Right ventricle myocardium superior (tissue), 1 donor: Measurements from ENCODE around the gene CYP2R1. TPM values are rescaled to one million over a fixed set of nuclear protein-coding genes. Genes with fewer than 3 reads are reported as not detected.

Source experiments
- ATAC-seq: fragments of 200-7000 bp; cut with Tn5 transposase; one replicate; pipeline ENCODE4 v1.9.1; 2020; ENCODE audit warnings: mild to moderate bottlenecking; ENCODE audit not compliant: poor library complexity
- DNase-seq: peaks from one replicate; pipeline ENCODE4 v3.0.0-alpha.2; 2020
- intact Hi-C: fragments of 100-400 bp; cut with DNase I; formaldehyde crosslinking; loops from one replicate; pipeline ENCODE4 v1.11.2; 2022
- total RNA-seq: library from RNA; stranded (reverse); fragmentation: NEBNext Ultra II Directional; extraction: Animal tissue kit (Norgen Biotek cat#: 25700); gene quantifications from one replicate; pipeline ENCODE4 v1.2.1, GENCODE V29; 2021
- donor health status: DM: no; HTN: yes; CAD: no; lungs with severe emphysema.

The CYP2R1 gene
- total RNA-seq, 1 donor from 2014 or later, result 5.0 TPM

DNA sequence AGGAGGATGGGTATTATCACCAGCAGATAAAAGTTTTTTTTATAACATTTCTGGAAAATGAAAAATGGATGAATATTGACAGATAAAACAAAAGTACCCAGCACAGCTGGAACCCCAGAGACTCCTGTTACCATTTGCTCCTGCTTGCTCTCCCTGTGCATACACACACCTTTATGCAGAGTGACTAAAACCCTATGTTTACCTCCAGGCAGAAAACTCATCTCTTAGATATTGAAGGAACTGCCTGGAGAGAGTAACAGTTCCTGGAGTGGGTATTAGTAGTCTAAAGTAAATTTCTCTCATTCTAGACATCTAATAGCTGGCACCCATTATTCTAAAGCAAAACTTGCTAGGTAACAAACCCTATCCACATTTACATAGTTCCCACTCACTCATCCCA, 38.0 kb downstream of the CYP2R1 start:
- ATAC-seq (no peak), DNase-seq (no peak)
- intact Hi-C loops, result no loop called here

DNA sequence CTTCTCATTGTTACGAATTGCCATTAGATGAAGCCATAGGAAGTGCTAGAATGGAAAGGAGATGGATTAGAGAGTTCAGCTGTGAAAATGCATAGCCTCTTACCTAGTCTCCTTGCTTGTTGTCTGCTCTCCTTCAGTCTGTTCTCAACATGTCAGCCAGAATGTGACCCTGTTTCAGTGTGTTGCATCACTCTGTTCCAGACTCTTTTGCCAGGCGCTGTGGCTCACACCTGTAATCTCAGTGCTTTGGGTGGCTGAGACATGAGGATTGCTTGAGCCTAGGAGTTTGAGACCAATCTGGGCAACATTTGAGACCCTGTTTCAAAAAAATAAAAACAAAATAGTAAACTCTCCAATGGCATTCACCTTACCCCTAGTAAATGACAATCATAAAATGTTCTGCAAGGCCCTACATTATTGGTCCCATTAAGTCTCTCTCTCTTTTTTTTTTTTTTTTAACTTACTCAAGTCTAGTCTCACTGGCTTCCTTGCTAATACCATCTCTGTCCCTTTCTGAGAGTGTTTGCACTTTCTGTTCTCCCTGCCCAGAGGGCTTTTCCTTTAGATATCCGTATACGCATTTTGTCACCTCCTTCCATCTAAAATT, 39.4 kb downstream of the CYP2R1 start:
- intact Hi-C loops, result no loop called here
- DNase-seq, result no peak
- ATAC-seq, result no peak

DNA sequence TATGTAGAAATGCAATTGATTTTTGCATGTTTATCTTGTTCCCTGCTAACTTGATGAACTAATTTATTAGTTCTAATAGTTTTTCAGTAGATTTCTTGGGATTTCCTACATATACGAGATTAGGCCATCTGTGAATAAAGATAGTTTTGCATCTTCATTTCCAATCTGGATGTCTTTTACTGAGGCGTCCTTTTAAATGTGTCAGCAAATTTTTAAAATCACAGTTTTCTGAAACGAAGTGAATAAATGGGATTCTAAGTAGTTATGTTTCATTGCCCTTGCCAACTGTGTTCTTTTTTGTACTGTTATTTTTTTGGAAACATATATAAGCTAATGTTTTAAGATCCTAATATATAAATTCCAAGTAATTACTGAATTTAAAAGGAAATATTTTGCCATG, 50.0 kb downstream of the CYP2R1 start:
- intact Hi-C loops, result no loop called here
- DNase-seq (no peak), ATAC-seq (no peak)

DNA sequence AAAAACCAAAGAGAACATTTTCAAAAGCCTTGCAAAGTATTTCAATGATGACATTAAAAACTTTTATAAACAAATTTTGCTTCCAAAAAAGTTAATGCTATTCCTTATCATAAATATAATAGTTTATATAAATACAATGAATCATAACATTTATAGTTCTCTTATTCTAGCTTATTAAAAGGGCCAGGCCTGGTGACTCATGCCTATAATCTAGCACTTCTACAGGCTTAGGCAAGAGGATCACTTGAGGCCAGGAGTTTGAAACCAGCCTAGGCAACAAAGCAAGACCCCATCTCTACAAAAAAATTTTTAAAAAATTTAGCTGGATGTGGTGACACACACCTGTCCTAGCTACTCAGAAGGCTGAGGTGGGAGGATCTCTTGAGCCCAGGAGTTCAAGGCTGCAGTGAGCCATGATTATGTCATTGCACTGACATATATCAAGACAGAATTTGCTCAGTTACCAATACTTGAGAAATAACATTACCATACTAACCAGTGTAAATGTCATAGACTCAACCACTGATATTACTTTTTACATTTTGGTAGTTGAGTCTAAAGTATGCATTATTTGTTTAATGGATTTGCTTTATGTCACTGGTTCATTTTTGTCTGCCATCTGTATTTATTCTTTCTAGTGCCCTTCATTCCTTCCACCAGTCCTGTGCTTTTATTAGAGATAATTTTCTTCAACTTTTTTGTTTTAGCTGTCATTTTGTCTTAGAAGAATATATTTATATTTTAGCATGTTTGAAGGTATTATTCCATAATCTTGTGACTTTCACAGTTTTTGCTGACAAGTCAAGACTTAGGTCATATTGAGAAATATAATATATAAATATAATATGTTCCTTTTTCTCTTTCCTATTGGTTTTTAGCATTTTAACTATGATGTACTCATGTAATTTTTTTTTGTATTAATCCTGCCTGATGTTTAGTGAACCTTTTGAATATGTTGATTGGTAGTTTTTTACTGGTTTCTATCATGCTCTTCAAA, 56.2 kb downstream of the CYP2R1 start:
- no peak for ATAC-seq
- intact Hi-C loops, result no loop called here
- no peak for DNase-seq

Other genes with a start within 250 kb of the CYP2R1 start
- 5.3 TPM for gene PDE3B, start 248.4 kb downstream of the CYP2R1 start, total RNA-seq
- not detected for gene CALCA, start 80.1 kb upstream of the CYP2R1 start, total RNA-seq
- not detected for gene CALCB, start 181.4 kb upstream of the CYP2R1 start, total RNA-seq
- 1.00 TPM for gene INSC, start 222.7 kb upstream of the CYP2R1 start, total RNA-seq